ENCODE data around the gene UTRN.

Gene UTRN

DNA sequence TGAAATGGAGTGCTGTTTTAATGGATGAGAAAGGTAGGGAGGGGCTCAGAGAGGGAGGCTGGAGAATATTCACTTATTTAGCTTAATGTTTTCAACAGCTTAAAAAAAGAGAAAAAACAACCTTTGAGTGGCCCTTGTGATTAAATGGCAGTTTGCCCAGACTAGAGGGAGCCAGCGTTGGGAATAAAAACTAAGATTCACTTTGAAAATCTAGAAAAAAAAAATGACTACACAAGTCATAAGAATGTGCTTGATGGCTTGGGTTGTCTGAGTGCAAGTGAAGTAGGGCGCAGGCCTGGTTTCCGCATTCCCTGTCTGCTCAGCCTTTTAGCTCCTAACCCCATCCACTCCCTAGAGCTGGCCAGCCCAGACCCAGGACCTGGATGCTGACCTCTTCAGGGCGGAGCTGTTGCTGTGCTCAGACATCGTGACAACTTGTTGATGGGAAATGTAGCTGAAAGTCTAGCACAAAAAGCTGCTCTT lies 28.9 kb downstream of the UTRN start:
- DNase-seq: no peak

DNA sequence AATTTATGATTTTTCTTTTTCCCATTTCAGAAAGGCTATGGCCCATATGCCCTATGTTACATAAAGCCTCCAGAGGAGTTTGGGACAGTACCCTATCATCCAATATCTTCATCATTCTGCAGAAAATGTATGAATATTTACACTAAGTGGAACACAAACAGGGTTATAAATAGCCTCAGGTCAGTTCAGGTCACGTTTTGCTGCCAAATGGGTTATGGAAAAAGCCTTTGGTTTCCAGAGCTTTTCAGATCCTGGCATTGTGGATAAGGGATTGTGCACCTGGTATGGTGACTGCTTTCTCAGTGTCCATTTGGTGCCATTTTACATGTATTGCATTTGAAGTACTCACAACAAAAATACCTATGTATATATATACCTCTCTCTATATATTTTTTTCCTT lies 29.4 kb downstream of the UTRN start:
- DNase-seq: no peak

DNA sequence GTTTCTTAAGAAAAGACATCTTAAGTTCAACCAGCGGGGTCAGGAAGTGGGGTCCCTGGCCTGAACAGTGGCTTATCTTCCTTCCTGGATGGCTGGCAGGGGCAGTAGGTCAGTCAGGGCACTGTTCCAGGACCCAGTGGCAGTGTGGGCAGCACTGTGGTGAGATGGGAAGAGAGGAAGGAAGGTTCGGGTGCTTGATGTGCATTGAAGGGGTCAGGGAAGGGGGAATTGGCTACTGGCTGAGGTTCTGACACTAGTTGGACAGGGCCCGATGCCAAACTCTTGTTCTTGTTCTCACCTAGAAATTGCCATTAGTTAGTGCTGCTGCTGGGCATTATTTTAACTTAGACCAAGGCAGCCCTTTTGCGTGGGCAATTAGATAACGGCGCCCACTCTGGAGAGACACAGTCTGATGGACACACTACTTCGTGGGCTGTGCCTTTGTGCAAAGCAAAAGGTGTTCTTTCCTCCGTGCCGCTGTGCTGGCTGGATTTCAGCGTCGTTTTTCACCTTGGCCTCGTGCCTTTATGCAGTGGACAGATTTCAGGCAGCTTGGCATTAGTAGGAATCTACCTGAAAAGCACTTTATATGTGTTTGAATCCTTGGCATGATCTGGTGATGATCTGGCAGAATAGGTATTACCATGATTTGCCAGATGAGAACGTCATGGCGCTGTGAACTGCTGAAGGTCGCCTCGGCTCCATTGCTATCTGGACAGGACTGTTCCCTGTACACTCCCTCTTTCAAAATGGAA lies 30.3 kb downstream of the UTRN start:
- DNase-seq: no peak

DNA sequence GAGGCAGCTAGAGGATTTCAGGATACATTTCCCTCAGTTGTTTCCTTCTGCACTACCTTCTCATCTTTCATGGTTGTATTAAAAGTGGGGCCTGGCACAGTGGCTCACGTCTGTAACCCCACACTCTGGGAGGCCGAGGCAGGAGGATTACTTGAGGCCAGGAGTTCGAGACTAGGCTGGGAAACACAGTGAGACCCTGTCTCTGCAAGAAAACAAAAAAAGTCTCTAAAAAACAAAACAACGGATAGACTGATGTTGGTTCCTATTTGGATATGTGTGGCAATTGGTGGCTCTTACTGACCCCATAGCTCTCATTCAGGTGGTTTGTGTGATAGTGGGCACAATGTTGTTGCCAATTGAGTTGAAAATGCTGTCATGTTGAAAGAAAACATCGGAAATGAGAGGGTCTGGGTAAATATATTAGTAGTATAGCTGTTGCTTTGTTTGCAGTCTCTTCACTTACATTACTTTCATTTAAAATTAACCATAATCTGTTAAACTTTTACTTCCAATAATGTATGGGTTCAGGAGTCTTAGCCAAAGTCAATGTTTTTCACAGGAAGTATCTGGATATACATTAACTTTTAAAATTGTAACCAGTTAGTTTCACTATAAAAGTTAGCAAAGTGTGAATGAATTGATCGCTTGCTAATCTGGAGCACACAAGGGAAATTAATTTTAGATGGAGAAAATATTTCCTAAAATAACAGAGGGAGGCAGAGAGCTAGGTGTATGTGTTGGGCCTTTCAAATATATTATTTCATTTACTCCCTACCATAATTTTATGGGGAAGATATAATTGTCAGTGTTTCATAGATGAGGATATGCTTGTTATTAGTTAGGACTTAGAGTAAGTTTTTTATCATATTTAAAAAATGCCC lies 31.1 kb downstream of the UTRN start:
- DNase-seq: no peak

DNA sequence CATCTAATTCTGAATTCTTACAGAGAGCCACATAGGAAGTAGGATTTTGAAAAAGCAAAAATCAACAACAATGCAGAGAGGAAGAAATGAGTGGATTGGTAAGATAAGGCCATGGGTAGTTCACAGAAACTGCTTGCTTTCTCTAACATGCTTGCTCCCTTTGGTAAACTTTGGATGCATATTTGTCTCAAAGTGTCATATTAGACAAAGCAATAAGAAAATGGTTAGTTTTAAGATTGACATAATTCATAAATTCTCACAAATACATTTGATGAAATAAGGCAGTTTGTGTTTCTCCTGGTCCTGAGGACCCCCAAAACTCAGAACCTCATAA lies 31.7 kb downstream of the UTRN start:
- DNase-seq: no peak

DNA sequence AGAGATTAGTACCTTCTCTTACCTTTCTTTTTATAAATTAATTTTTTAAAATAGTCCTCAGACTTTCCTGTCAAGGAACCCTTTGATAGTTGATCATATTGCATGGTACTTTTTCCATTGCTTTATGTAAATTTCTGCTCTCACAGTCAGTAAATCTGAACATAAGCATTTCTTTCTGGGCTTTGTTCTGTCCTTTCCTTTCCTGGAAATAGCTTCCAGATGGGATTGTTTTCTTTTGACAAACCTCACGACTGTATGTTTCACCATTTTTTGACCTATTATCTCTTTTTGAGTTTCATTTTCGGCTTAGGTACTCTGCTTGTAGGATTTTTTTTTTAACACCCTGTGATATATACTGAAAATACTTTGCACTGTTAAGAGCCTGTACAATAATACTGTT lies 32.6 kb downstream of the UTRN start:
- no peak for DNase-seq

DNA sequence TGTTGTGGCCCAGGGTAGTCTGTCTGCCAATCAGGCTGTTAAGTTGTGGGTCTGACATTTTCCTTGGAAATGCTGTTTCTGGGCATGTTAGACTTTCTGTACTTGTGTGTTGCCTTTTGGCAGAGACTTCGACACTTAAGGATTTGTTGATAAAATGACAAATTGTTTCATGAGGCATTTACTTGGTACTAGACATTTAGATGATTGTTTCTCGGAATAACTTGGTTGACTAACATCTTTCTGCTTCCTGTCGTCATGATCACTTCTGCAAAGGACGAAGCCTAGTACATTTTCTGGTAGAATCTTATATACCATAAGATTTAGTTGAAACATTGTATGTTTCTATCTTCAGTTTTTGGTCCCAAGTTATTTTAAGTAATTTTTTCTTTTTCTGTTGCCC lies 34.1 kb downstream of the UTRN start:
- peak; percentile 52 for DNase-seq

DNA sequence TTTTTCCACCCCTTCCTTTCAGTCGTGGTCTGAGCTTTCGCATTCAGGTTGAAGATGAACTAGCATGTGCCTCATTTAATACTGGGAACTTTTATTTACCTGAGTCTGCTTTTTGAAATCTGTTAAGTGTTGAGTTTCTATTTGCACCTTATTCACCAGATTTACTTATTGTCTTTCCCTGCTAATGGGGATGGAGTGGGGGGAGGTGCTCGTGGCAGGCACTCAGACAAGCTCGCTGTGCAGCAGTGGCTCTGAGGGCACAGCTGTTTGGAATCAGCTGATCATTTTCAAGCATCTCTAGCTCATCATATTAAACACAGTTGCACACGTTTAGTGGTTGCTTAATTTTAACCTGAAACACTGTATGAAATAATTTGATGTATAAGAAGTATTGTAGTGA lies 35.6 kb downstream of the UTRN start:
- DNase-seq: no peak

DNA sequence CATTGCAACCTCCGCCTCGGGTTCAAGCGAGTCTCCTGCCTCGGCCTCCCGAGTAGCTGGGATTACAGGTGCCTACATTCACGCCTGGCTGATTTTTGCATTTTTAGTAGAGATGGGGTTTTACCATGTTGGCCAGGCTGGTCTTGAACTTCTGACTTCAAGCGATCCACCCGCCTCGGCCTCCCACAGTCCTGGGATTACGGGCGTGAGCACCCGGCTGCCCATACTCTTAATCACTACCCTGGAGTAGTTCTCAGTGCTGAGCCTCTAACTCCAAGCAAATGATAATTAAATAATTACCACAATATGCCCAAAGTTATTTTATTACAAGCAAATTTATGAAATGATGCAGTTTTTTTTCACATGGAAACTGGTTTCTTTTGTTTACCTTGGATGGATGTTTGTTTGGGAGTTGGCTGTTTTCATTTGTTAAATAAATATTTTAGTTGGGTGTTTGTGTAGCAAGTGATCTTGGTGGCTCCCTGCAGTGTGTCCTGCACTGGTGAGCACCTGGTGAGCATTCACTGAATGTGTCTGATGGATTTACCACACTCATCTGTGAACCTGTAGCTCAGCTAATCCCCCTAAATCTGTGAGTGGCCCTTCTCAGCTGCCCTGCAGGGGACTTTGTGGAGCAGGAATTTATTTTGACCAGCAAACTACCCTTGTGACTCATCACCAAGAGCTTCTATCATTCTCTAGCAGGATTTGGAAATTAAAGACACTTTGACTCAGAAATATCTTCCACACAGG lies 36.9 kb downstream of the UTRN start:
- DNase-seq: no peak

DNA sequence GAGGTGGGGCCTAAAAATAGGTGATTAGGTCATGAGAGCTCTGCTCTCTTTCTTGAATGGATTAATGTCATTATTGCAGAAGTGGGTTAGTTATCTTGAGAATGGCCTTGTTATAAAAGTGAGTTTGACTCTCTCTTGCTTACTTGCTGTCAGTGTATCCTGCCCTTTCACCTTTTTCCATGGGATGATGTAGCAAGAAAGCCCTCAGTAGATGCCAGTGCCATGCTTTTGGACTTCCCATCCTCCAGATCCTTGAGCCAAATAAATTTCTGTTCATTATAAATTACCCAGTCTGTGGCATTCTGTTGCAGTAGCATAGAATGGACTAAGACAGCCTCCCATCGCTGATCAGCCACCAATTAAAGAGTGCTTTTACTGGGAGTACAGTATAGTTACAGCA lies 40.1 kb downstream of the UTRN start:
- DNase-seq: no peak

DNA sequence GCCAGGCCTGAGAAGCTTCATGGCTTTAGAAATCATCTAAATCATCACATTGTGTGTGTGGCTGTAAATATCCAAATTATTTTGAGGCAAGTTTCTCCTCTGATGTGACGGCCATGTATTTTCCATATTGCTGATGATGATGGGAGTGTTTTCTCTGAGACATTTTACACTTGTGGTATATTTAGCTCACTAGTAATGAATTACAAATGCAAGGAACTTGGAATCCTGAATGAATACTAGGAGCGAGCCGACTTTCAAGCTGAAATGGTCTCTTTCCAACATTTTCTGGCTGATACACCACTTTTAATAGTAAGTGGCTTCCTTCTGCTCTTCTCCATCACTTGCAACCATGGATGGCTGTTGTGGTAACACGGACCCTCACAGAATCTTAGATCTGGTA lies 41.3 kb downstream of the UTRN start:
- no peak for DNase-seq

DNA sequence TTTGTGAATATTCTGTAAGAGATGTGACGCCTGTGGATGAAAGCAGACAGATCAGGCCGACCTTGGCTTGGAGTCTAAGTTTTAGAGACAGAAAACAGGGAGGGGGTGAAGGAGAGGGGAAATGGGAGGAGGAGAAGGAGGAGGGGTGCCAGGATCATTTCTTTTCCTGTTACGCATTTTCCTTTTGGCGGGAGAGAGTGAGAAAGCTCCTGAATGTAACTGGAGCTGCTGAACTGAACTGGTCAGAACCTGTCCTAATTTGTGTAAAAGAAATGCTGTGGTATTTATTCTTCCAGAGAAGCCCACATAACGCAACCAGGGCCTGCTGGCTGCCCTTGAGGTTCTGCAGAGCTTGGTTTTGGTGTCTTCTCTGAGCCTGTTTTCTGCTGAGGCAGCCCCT lies 41.9 kb downstream of the UTRN start:
- no peak for DNase-seq

DNA sequence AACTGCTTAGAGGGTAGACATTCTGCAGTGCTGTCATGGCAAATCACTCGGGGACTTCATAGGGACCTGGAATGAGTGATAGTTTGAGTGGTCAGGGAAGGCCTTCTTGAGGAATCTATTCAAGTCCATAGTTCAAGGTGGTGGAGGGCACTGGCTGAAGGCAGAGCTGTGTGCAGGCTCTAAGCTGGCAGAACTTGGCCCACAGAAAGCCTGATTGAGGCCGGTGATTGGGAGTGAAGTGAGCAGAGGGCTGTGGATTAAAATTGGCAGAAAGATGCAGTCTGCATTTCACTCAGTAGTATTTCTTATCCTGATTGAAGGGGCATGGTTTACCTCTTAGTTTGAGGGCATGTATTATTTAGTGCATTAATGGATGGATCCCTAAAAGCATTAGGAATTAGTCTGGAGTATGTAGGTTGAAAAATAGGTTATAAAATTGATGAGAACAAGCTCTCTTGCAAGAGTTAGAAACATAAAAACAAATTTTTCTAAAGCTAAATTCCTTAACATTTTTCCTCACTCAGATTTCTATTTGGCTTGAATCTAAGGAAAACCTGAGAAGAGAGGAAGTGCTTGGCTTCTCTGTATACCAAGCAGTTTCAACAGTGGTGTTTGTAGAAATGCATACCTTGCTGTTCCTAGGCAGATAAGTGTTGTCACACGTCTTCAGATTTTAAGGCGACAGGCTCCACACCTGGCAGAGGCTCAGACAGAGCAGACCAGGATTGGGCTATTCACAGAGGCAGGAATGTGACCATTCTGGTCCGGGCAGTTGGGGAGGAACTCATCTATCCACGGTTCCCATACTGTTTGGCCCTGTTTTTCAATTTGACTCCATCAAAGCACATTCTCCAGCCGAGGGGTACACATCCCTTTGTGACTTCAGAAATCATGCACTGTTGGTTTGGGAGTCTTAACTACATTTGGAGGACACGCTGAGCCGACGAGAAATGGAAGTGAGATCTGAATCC lies 45.2 kb downstream of the UTRN start:
- DNase-seq: no peak

DNA sequence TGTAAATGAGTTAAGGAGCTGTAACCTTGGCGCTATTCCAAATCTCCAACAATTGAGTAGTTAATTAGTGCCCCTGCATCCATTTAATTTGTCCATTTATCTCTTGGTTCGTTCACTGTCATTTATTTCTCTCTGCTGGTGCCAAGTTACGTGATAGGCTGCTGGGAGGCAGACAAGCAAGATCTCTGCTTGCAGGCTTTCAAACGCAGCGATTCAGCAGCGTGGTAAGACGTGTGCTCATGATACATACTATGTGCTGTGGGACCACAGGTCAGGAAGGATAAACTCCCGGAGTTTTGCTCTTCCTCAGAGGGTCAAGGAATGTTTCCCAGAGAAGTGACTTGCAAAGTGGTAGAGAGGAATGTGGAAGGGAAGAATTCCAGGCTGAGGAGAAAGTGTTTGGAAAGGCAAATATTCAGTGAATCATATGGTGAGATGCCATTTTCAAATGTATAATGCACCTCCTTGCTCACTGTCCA lies 46.4 kb downstream of the UTRN start:
- DNase-seq: no peak

DNA sequence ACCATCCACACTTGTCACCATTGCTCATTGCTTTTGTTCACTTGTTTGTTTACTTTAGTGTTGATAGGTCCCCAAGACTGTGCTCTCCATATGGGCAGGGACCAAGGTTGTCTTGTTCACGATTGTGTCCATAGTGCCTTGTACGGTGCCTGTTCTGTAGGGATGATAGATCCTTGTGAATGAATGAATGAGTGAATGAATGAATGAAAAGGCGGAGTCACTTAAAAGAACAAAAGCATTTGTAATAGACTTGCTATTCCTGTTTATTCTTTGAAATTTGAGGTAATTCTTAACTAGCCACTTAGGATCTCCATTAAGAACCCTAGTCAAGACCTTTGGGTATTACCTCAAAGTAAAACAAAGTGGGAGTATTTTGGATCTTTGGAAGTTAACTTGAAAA lies 47.0 kb downstream of the UTRN start:
- no peak for DNase-seq

DNA sequence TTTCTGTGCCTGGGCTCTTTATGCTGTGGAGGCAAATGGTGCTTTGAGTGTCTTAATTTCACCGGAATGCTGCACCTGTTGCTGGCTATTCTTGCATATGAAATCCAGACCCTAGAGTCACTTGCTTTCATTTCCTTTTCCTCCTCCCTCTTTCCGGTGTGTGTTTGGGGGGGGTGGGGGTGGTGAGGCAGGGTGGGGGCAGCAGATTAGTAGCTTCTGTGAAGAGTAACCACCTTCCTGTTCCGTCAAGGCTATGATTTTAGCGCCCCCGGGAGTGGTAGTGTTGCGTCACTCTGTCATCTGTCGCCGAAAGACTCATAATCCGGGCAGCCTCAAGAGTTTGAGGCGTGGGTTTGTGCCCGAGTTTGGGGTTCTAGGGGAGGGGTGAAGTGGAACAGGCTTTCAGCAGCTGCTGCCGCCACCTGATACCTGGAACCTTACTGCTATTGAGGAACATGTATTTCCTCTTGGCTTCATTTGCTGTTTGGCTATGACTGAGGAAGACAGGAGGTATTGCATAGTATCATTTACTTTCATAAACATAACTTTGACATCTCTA lies 49.1 kb downstream of the UTRN start:
- DNase-seq: peak; percentile 45

All from suppressor macrophage treated with lipopolysaccharide for 4 hours (primary cell).